ENCODE data around the gene TIMMDC1.

GRCh38 chr3:119557877-119558269 lies 59.5 kb downstream of the TIMMDC1 start:
- TF ChIP-seq CTCF (IDR thresholded peaks at IDR 0.05) = no peak
- TF ChIP-seq POLR2A (IDR thresholded peaks at IDR 0.05) = no peak
